HG03064 (cell line): ENCODE data around the gene PDXDC1.
"Not testable (repeated sequence)": the region's sequence is repeated elsewhere in the genome, so short reads cannot be mapped to it uniquely, and the experiment has no call there.

Experiments
- ATAC-seq: cut with Tn5 transposase; IDR thresholded peaks from one replicate; pipeline ENCODE4 v1.9.1; 2021; ENCODE audit warnings: low read depth; ENCODE audit not compliant: unreplicated experiment

The PDXDC1 gene

DNA sequence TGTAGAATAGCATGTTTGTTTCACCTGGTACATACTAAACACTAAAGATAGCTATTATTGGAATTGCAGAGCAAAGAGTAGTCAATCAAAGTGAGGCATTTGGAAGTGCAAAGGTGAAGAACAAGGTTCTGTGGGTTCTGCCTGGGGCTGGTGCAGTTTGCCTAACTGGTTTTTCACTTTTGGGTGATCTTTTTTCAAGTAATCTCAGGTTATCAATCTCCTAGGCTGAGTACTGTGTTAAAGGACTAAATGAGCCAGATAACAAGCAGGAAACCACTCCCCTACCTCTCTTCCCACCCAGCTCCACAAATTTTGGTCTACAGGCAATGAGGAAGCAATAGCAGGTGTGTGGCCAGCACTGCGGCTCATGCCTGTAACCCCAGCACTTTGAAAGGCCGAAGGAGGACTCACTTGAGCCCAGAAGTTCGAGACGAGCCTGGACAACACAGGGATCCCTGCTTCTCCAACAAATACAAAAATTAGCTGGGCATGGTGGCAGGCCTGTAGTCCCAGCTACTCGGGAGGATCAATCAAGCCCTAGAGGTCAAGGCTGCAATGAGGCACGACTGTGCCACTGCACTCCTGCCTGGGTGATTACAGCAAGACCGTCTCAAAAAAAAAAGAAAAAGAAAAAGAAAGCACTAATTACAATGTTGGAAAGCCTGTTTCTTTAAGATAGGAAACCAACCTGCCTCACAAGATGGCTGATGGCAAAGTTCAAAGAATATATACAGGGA, 83.0 kb downstream of the PDXDC1 start:
- no peak for ATAC-seq

GRCh38 chr16:15059324-15059723, 84.5 kb downstream of the PDXDC1 start:
- no peak for ATAC-seq

- not testable (repeated sequence) for ATAC-seq
These were observed 87.4 kb downstream of the PDXDC1 start for GRCh38 chr16:15062085-15062810.

DNA sequence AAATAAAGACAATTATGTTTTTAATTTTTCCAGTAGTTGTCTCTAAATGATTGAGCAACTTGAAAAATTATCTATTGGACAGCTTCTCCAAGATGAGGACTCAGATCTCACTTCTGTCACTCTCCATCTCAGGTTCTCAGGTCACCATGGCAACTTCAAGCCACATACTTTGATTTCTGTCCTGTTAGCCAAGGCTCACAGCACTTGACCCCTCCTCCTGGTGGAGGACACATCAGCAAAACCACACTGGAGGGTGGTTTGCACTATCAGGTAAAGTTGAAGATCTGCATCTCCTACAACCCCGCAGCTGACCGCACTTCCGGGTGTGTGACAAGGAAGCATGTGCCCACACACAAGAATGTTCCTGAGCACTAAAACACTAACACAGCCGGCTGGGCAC, 91.1 kb downstream of the PDXDC1 start:
- not testable (repeated sequence) for ATAC-seq

DNA sequence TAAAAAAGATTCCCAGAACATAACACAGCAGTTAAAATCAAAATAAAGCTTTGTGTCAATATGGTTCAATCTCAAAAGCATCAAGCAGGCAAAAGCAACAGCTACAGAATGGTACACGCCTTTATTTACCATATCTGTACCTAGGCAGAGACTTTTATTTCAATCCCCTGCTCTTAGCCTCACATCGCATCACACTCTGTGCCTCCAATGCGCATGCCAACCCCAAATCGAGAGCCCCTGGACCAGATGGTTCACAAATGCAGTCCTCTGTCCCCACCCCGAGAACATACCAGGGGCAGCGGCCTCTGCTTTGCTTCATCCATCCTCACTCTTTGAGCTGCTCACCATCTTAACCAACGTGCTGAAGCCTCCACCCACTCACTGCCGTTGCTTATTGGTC, 91.9 kb downstream of the PDXDC1 start:
- ATAC-seq: not testable (repeated sequence)

- ATAC-seq: not testable (repeated sequence)
These were observed 96.2 kb downstream of the PDXDC1 start for GRCh38 chr16:15071013-15071412.

GRCh38 chr16:15071916-15072769, 97.3 kb downstream of the PDXDC1 start:
- ATAC-seq: not testable (repeated sequence)

DNA sequence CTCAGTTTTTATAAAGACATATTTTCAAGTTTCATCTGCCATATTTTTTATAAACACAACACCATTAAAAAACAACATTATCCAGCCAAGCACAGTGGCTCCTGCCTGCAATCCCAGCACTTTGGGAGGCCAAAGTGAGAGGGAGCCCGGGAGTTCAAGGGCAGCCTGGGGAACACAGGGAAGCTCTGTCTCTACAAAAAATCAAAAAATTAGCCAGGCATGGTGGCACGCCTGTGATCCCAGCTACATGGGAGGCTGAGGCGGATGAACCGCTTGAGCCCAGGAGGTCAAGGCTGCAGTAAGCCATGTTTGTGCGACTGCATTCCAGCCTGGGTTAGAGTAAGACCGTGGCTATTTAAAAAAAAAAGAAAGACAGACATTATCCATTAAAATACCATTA, 98.3 kb downstream of the PDXDC1 start:
- ATAC-seq: no peak

DNA sequence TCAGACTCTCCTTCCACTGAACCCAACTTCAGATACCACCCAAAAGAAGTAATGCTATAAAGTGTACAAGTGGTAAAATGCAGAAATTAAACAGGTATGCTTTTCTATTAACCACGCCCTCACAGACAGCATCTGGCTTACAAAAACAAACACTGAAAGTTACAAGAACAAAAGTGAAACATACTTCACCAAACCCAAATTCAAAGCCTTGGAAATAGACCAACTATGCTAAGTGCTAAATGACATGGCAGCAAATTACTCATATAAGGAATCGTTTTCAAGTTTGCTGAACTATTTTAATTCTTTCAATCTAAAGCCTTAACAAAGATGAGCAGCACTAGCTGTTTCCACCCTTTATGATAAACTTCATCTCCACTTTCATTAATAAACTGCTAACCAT, 101.3 kb downstream of the PDXDC1 start:
- not testable (repeated sequence) for ATAC-seq

- not testable (repeated sequence) for ATAC-seq
These were observed 106.1 kb downstream of the PDXDC1 start for GRCh38 chr16:15080883-15081282.

- ATAC-seq: not testable (repeated sequence)
These were observed 108.0 kb downstream of the PDXDC1 start for GRCh38 chr16:15082788-15083187.

DNA sequence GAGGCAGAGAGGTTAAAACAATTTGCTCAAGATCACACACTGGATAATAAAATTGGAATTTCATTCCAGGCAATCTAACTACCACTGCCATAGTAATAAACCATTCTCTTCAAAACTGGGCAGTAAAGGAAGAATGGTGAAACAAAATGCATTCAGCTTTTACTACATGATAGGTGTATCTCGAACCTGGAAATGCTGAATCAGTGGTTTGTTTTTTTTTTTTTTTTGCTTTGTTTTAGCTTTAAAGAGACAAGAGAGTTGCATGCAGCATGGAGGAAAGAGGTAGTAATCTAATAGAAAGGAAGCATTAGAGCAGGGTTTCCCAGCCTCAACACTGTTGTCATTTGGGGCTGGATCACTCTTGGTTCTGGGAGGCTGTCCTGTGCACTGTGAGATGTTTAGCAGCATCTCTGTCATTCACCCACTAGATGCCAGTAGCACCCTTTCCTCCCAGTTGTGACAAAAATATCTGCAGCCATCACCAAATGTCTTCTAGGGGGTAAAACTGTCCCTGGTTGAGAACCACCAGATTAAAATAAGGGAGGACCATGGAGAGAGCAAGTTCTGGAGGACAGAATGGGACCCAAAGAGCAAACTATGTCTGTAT, 115.9 kb downstream of the PDXDC1 start:
- ATAC-seq: not testable (repeated sequence)

- ATAC-seq: not testable (repeated sequence)
These were observed 118.7 kb downstream of the PDXDC1 start for GRCh38 chr16:15093571-15093954.

GRCh38 chr16:15093955-15094827, 119.4 kb downstream of the PDXDC1 start, which contains the start of gene RRN3:
Gene RRN3 (minus strand): TSS chr16:15094272. CDS start chr16:15094233, 39 bp downstream.
- peak; percentile 83 for ATAC-seq

GRCh38 chr16:15096583-15096972, 121.8 kb downstream of the PDXDC1 start:
- ATAC-seq: not testable (repeated sequence)

DNA sequence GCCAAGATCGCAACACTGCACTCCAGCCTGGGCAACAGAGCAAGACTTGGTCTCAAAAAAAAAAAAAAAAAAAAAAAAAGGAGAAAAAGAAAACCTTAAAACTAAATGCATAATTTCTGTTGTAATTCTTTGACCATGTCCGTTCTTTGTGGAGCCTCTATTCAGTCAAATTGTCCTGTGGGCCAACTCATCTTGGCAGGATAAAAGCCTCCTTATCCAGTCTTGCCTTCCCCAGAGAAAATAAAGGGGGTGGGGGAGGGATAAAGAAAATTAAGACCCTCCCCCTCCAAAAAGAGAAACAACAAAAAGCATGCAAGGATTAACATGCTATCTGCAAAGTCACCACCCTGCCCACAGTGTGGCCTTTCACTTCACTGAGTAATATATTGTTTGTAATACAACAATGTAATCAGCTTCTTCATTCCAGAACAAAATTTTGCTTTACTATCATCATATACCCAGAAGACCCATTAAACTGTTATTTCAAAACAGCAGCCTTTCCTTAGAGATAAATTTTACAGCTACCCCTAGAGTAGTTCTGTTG, 124.6 kb downstream of the PDXDC1 start:
- not testable (repeated sequence) for ATAC-seq

DNA sequence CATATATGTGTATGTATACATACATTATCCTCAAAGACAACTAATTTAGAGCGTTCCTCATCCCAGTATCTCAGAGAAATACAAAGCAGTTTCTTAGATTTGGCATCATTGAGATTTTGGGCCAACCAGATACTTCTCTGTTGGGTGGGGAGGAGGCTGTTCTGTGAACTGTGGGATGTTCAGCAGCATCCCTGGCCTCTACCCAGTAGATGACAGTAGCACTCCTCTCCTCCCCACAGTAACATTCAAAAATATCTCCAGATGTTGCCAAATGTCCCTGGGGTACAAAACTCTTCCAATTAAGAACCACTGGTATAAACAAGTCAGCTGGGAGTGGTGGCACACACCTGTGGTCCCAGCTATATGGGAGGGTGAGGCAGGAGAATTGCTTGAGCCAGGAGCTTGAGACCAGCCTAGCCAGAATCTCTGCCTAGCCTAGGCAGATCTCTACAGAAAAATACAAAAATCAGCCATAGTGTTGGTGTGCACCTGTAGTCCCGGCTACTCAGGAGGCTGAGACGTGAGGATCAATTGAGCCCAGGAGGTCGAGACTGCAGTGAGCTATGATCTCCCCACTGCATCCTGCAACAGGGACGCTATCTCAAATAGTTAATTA, 125.7 kb downstream of the PDXDC1 start:
- ATAC-seq: not testable (repeated sequence)

DNA sequence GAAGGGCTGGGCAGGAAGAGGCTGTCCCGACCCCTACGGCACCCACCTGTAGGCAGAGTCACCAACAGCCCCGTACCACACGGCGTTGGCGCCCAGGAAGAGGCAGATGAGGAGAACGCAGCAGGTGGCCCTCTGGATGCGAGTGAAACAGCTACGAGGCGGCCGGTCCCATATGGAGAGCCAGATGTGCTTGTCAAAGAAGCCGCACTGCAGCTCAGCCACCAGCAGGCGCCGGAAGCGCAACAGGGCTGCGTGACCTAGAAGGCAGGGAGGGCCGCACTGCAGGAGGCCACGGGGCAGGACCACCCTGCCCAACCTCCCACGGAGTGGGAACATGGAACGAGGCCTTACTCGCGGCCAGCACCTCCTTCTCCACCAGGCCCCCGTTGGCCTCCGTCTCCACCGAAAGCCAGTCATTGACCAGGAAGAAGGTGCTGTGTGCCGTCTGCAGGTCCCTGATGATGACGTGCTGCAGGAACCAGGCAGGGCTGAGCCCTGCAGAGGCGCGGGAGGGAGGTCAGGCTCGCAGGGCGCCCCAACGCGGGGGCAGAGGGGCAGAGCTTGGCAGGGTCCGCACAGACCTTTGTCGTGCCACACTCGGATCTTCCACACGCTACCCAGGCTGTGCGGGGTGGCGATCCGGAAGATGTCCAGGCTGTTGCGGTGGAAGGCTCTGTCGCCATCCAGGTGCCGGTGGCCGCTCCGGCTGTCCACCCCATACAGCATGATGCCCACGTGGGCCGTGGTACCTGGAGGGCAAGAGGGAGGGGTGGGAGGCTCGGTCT, 153.0 kb downstream of the PDXDC1 start:
- not testable (repeated sequence) for ATAC-seq
